ENCODE data around the gene ZNF791.
A peak's percentile ranks its signal among the peaks of the same experiment; 100 is the strongest.
"Not testable (repeated sequence)": the region's sequence is repeated elsewhere in the genome, so short reads cannot be mapped to it uniquely, and the experiment has no call there.

ZNF791 gene

DNA sequence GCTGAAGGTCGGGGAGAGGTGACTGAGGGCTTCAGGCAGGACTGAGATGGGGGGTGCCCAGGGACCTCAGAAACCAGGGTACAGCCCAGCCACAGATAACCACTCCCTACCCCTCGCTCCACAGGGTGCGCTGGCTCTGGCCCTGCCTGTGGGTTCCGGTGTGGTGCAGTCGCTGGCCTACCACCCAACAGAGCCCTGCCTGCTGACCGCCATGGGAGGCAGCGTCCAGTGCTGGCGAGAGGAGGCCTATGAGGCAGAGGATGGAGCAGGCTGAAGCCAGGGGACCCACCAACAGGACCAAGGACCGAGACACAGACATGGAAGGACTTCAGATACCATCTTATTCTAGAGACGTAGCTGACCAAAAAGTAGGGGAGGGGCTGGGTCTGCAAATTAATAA, 64.7 kb downstream of the ZNF791 start:
- no peak for FAIRE-seq
- DNase-seq (ENCODE audit: insufficient read length, low spot score), result no peak
- TF ChIP-seq CTCF (IDR thresholded peaks at IDR 0.05; ENCODE audit: insufficient read depth, missing control alignments), result no peak

- no peak for TF ChIP-seq CTCF (IDR thresholded peaks at IDR 0.05; ENCODE audit: insufficient read depth, missing control alignments)
- FAIRE-seq (no peak), DNase-seq (ENCODE audit: insufficient read length, low spot score) (no peak)
Measured at GRCh38 chr19:12675940-12676339, 65.2 kb downstream of the ZNF791 start.

- FAIRE-seq (no peak), DNase-seq (ENCODE audit: insufficient read length, low spot score) (peak; percentile 96)
- peak; percentile 71 for TF ChIP-seq CTCF (IDR thresholded peaks at IDR 0.05; ENCODE audit: insufficient read depth, missing control alignments)
Measured at GRCh38 chr19:12676384-12676792, 65.7 kb downstream of the ZNF791 start.

- DNase-seq (ENCODE audit: insufficient read length, low spot score), result no peak
- FAIRE-seq, result no peak
- TF ChIP-seq CTCF (IDR thresholded peaks at IDR 0.05; ENCODE audit: insufficient read depth, missing control alignments), result no peak
Measured at GRCh38 chr19:12676928-12677327, 66.2 kb downstream of the ZNF791 start.

GRCh38 chr19:12678039-12678438, 67.3 kb downstream of the ZNF791 start:
- FAIRE-seq, result not testable (repeated sequence)

DNA sequence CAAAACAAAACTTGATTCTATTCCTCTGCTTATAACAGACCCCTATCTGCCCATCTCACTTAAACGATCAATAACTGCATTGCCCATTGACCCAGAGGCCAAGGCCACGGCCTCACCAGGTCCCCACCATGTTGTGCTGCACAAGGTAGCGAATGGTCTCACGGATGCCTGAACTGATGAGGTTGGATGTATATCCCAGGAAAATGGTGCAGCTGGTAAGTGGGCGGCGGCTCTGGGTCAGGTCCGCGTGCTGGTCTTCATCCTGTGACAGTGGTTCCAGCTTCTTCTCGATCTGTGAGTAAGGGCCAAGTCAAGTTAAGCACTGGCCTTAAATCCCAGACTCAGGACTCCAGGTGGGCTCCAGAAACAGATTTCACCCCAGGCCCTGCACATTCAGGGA, 69.3 kb downstream of the ZNF791 start:
- DNase-seq (ENCODE audit: insufficient read length, low spot score) (no peak), FAIRE-seq (no peak)
- TF ChIP-seq CTCF (IDR thresholded peaks at IDR 0.05; ENCODE audit: insufficient read depth, missing control alignments), result no peak

More at GRCh38 chr19:12678039-12678438, 67.3 kb downstream of the ZNF791 start:
- DNase-seq (ENCODE audit: insufficient read length, low spot score), result not testable (repeated sequence)

DNA sequence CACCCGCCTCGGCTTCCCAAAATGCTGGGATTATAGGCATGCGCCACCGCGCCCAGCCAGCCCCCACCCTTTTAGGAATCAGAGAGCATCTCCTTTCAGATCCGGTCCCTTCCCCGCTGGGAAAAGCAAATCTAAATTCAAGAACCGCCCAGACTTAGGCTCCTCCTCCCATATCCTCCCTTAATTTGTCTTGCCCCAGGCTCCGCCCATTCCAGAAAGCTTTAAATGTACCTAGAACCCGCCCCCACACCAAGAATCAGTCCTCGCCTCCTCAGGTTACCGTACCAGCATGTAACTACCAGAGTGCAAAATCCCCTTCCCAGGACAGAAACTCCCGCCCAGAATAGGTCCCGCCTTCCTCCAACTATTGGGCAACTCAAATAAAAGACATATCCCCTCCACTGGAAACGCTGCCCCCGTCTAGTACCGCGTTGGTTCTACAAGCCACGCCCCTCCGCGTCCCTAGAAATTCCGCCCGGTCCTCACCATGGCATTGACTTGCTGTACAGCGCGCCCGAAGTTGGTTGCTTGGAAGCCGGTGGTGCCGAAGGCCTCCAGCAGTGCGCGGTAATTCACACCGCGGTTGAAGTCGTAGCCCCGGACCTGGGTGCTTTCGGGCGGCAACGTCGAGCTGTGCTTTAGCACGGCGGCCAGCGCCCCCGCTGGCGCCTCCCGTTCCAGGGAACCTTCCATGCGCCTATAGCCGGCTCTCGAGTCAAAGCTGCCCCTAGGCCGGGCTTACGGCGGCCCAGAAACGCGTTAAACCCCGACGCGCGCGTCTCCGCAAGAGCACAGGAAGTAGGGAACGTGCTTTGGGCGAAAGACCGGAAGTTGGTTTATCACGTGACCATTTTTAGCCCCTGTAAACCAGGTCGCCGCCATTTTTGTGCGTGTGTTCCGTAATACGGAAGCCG, 70.6 kb downstream of the ZNF791 start, which contains the start of gene DHPS:
Gene DHPS, minus strand, starts transcription at position 807 of the 914 bp plus-strand sequence. Its CDS starts 114 bp downstream, at position 693.
- FAIRE-seq (no peak), DNase-seq (ENCODE audit: insufficient read length, low spot score) (peak; percentile 93)
- TF ChIP-seq CTCF (IDR thresholded peaks at IDR 0.05; ENCODE audit: insufficient read depth, missing control alignments), result no peak
